GM18907 (cell line): ENCODE data around the gene INIP.
"Not testable (repeated sequence)": the region's sequence is repeated elsewhere in the genome, so short reads cannot be mapped to it uniquely, and the experiment has no call there.

Source experiments
- ATAC-seq: cut with Tn5 transposase; IDR thresholded peaks from one replicate; pipeline ENCODE4 v1.9.1; 2021; ENCODE audit warnings: mild to moderate bottlenecking, moderate library complexity; ENCODE audit not compliant: unreplicated experiment

Gene INIP

DNA sequence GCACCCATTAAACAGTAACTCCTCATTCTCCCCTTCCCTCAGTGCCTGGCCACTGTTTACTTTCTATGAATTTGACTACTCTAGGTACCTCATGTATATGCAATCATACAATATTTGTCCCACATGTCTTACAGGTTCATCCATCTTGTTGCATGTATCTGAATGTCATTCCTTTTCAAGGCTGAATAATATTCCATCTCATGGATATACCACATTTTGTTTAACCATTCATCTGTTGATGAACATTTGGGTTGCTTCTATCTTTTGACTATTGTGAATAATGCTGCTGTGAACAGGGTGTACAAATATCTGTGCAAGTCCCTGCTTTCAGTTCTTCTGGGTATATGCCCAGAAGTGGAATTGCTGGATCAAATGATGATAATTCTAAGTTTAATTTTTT, 40.9 kb downstream of the INIP start:
- ATAC-seq: no peak

GRCh38 chr9:112673221-112673620, 44.7 kb downstream of the INIP start:
- not testable (repeated sequence) for ATAC-seq

DNA sequence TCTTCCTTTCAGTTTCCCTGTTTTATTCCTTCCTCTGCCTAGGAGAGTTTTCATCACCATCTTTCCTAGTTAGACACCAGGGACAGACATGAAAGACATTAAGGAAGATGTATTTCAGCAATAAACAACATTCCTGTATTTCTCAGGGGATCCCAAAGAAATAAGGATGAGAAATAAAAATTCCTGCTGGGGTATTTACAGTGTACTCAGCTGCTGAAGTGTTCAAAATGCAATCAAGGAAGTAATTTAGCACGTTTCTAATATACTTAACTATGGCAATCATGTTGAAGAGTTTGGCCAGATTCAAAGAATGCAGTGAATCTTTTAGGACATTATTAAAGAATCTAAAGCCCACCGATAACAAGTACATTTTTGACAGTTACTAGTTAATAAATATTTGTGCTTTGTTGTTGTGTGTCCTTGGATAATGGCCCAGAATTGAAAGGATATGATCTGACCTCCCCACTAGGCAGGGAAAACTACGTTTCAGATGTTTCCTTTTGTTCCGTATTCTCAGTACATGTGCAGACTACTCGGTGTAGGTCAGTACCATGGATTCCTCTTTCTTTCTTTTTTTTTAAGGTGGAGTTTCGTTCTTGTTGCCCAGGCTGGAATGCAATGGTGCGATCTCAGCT, 46.8 kb downstream of the INIP start:
- no peak for ATAC-seq

GRCh38 chr9:112669326-112669725, 48.6 kb downstream of the INIP start:
- no peak for ATAC-seq

DNA sequence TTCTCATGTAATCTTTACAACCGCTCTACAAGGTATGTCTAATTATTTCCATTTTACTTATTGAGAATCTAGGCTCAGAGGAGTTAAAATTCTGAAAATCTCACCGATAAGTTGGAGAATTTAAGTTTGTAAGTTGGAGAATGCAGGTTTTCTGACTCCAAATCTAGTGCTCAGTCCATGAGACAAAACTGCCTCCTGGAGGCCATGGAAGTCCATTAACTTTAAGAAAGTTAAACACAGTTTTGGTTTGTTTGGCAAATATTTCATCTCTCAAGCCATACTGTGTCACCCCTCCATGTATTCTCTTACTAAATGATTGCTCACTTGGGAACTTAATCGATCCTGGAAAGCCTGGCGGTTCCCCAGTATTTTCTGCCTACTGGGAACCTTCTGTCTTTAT, 52.6 kb downstream of the INIP start:
- no peak for ATAC-seq

DNA sequence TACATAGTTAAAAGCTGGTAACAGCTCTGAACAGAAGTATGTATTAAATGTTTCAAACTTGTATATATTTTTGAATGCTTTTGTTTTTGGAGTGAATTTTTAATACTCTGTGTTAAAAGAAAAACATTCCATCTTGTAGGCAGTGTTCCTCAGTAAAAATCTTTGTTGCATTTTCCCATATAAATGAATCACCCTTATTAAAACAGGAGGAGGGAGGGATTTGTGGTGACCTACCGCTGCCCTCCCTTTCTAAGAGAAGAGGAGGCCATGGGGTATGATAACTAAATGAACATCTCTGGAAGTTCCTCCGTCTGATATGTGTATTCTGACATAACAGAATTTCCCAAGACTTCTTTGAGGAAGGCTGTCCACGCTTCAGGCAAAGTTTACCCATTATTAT, 53.4 kb downstream of the INIP start:
- no peak for ATAC-seq

GRCh38 chr9:112663681-112664080, 54.2 kb downstream of the INIP start:
- ATAC-seq: no peak

DNA sequence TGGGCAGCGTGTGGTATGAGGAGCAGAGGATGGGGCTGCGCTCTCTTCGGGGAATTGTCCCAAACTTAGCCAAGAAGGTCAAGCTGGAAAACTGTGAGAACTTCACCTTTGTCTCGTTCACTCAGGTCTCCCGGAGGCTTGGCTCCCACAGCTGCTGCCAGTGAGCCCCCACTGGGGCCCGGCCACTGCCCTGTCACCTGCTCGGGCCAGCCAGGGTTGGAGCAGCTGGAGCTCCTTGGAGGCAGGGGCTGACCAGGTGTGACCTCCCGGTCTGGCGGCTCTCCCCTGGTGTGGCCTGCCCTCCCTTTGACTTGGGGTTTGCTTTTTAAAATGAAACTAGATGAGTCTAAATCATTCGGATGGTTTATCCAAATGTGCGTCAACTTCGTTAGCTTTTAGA, 58.0 kb downstream of the INIP start:
- no peak for ATAC-seq

- no peak for ATAC-seq
Measured at GRCh38 chr9:112655668-112656067, 62.2 kb downstream of the INIP start.

DNA sequence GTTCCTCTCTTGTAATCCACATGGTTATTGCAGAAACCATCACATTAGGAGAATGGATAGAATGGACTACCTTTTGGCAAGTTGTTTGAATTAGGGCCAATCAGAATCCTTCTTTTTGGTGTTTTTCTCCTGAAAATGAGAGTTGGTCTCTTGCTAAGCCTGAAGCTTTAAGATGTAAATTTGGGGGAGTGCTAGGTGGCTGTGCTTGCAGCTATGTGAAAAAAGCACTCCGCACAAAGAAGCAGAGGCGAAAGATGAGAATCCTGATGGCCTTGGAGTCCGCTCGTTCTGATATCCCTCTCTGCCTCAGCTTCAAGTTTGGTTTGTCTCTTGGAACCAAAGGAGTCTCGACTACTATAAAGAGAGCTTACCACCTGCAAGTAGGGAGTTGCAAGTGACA, 63.6 kb downstream of the INIP start:
- no peak for ATAC-seq

DNA sequence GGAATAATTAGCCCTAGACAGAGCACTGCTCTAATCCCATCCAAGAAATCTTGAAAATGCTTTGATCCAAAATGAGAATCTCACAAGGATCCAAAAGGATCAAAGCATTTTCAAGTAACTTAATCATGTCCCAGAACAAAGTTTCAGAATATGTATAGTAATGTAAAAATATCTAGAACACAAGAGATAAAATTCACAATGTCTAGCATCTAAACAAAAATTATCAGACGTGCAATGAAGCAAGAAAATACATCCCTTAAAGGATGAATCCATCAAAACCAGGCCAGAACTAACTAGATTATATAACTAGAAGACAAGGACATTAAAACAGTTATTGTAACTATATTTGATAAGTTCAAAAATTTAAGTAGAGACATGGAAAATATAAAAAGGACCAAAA, 69.3 kb downstream of the INIP start:
- ATAC-seq: no peak

DNA sequence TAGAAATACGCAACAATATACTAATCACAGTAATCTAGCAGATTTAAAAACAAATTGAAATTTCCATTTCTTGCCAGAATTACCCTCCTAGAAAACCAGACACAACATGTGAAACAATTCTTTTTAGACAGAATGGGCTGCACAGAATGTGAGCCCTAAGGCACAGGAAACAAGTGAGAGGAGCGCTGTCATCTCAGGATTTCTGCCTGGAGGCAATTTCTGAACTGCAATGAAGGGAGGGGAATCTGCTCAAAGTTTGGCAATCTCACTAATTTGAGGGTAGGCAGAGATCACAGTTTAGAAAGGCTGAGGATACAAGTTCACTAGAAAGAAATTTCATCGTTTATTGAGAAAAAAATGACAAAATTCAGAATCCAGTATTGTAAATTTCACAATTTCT, 70.3 kb downstream of the INIP start:
- ATAC-seq: no peak

DNA sequence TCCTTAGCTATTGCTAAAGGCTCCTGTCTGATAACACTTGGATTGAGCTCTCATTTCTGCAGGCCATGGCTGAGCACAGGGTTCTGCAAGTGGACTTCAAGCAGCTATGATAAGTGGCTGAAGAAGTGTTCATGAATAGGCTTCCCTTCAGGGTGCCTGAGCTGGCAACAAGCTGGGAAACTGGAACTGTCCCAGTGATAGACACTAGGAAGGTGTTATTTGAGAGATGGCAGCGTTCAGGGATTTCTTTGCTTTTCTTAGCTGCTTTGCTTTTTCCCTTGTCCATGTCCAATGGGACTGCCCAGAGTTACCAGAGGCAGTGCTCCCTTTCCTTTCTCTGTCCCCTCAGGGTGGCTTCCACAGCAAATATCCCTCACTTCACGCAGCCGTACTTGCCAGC, 75.8 kb downstream of the INIP start:
- ATAC-seq: no peak

DNA sequence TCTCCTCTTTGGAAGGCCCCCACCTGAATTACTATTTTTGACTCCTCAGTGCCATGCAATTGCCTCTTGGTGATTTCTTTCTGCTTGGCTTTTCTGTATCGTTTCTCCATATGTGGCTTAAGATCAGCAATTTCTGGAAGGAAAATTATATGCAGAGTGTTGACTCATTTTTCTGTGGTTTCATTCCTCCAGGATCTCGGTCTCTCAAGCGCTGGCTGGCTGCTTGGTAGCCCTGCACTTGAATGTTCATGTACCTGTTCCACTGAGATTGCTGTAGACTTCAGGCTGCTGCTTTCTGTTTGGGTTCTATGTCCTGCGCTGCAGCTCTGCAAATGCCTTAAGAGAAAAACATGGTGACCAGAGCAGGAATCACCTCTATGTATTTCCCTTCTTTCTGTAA, 77.6 kb downstream of the INIP start:
- ATAC-seq: no peak
